ENCODE measurements around the gene KRT14.
"Not testable (repeated sequence)": the region's sequence is repeated elsewhere in the genome, so short reads cannot be mapped to it uniquely, and the experiment has no call there.

The KRT14 gene

DNA sequence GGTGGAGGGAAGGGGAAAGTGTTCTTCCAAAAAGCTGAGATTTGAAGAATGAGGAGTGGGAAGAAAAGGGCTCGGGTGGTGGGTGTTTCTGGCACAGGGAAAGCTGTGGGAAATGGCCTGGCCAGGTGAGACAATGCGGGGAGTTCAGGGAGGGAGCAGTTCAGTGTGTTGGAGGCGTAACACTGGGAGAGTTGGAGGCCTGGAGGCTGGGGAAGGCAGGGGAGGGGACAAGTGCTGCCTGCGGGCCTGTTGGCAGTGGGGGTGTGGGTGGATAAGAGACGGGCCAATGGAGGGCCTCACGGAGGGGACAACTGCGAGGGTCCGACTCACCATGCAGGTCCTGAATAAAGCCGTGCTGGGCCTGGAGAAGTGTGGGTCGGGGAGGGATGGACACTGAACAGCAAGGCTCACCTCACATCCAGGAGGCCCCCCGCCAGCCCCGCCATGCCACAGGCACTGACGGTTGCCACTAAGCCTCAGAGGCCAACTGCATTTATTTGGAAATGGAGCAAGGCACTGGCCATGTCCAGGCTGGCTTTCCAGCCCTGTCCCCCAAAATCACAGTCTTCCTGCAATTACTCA lies 40.8 kb downstream of the KRT14 start:
- DNase-seq = no peak

DNA sequence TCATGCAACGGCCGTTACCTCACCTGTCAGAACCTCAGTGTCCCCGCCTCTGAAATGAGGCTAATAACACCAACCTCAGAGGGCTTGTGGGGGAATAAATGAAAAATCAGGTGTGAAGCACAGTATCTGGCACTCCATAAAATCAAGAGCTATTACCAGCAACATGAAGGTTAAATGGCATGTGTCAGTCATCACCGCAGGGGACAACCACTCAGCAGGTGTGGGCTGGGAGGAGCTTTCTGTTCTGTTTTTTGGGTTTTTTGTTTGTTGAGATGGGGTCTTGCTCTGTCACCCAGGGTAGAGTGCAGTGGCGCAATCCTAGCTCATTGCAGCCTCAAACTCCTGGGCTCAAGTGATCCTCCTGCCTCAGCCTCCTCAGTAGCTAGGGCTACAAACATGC lies 41.8 kb downstream of the KRT14 start:
- DNase-seq = no peak

DNA sequence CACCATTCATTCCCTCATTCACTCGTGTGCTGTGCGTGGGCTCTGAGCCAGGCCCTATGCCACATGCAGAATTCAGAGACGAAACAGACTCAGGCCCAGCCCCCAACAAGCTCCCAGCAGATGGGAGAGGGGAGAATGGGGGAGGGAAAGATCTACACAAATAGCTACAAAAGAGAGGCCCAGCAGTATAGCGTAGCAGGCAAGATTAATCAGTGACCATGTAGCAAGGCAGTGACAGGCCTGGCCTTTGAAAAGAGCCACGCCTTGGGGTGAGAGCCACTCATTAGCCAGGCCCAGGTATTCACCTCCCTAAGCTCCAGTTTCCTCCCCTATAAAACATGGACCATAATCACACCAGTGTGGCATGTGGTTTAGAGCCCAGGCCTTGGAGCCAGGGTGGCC lies 42.2 kb downstream of the KRT14 start:
- DNase-seq = no peak

DNA sequence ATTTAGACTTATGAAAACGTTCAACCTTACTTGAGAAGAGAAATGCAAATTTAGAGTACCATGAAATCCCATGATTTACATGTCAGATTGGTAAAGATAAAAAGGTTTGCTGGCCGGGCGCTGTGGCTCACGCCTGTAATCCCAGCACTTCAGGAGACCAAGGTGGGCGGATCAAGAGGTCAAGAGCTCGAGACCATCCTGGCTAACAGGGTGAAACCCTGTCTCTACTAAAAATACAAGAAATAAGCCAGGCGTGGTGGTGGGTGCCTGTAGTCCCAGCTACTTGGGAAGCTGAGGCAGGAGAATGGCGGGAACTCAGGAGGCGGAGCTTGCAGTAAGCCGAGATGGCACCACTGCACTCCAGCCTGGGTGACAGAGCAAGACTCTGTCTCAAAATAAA lies 43.9 kb downstream of the KRT14 start:
- DNase-seq = not testable (repeated sequence)

DNA sequence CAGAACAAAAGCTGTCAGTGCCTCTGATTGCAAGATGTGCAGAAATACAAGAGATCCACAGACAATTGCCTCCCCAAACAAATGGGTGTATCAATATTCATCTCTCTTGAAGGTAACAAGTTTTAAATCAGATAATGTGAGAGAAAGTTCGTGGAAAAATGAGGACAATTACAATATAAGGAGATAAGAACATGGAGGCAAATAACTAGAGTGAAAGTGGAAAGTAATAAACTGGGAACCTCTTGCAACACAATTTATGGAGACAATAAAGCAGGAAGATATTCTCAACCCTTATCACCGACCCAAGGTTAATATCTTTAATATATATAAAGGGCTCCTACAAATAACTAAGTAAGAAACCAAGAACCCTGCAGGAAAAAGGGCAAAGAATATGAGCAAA lies 44.3 kb downstream of the KRT14 start:
- no peak for DNase-seq

DNA sequence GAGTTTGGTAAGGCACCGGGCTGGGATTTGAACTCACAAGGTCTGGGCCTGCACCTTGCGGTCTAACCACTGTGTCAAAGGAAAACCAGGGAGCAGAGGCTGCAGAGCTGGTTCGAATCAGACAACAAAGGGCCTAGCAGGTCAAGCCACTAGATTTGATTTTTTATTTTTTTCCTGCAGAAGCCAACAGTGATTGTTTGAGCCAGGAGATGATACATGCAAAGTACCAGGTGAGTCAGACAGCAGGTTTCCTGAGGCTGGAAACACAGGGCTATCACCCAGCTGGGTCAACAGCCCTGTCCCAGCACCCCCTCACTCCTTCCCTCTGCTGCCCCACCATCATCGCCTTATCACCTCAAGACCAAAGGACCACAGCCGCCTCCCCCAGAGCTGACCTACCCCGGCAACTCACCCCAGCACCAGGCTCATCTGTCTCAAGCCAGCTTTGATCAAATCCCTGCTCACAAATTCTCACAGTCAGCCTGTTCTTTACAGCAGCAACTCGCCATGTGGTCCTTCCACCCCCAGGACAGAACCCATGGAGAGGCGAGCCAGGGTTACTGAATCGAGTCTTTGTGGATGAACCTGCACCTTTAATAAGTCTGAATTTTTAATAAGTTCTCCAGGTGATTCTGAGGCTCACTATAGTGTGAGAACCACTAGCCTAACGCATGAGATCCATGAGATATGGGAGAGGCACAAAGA lies 45.6 kb downstream of the KRT14 start:
- DNase-seq = no peak

DNA sequence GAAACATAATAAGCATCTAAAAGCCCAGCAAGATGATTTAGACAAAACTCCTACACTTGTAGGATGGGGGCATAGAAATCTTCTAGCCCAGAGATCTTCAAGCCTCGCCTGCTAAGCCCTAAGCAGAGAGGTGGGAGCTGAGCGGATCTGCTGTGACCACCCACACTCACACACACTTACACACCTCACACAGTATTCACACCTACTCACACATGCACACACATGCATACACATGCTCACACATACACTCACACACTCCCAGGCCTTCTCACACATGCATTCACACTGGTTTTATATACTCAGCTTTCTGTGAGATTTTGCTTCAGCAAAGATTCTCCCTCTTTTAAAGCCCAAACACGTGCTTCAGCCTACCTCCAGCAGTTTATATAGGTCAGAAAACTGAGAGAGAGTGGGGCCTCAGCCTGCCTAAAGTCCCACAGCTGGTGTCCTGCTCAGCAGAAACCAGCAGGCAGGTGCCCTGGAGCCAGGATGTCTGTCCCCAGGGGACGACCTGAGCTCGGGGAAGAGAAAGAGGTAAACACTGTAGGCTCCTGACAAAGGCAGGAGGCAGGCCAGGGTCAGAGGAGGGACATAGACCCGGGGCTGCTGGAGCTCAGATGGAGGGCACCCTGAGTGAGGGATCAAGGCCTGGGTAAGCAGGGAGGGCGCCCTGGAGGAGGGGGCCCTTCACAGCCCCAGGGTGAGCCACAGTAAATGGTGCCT lies 46.6 kb downstream of the KRT14 start:
- peak; percentile 29 for DNase-seq

DNA sequence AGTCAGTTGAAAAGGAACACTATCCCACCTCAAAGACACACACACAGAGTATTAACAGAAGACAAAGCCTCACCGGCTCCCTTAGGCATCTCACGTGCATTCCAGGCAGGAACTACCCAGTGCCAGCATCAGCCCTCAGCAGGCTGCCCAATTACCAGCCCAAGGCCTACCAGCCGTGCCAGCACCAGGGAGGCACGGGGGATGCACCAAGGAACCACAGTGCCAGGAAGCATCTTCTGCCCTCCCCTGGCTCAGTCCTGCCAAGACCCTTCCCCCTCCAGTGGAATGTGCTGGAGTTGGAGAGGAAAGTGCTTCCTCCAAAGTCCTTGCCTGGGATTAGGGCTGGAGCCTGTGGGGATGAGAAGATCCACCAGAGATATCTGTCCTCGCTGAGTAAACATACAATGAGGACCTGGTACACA lies 47.6 kb downstream of the KRT14 start:
- no peak for DNase-seq

DNA sequence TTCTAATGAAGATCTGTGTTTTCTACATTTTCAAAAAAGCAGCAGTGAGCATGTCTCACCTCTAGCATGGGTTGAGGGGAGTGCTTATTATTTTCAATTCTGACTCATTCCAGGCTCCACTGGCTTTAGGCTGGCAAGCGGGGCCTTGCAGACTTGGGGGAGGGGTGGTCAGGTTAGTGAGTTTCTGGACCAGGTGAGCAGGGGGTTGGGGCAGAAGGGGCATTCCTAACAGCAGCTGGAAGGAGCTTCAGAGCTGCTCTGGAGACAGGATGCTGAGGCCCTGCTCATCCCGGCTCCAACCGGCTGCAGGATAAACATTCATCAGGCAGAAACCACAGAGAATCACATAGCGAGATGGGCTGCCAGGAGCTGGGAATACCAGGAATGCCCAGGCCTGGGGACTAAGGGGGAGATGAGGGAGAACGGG lies 48.1 kb downstream of the KRT14 start:
- peak; percentile 58 for DNase-seq

DNA sequence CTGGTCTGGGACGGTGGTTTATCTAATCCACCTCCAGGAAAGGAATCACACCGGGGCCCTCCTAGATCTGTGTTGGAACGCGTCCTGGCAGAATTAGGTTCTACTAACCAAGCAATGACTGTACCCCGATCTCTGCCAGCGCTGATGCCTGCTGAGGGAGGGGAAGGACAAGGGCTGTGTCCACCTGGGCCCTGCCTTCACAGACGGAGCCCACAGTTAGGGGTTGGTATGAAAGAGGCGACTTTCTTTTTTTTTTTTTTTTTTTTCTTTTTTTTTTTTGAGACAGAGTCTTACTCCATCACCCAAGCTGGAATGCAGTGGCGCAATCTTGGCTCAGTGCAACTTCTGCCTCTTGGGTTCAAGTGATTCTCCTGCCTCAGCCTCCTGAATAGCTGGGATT lies 48.7 kb downstream of the KRT14 start:
- no peak for DNase-seq

DNA sequence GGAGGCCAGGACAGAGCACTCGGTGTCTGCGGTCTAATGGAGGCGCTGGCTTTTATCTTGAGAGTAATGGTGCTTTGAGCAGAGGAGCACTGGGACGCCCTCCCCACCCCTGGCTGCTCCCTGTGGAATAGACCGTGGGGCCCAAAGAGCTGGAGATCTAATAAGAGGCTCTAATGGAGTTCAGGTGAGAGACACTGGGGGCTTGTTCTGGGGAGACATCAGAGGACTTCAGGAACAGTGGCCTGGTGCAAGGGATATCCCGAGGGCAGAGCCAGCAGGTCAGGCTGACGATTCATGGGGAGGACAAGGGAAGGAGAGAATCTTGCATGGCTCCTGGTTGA lies 49.1 kb downstream of the KRT14 start:
- no peak for DNase-seq

DNA sequence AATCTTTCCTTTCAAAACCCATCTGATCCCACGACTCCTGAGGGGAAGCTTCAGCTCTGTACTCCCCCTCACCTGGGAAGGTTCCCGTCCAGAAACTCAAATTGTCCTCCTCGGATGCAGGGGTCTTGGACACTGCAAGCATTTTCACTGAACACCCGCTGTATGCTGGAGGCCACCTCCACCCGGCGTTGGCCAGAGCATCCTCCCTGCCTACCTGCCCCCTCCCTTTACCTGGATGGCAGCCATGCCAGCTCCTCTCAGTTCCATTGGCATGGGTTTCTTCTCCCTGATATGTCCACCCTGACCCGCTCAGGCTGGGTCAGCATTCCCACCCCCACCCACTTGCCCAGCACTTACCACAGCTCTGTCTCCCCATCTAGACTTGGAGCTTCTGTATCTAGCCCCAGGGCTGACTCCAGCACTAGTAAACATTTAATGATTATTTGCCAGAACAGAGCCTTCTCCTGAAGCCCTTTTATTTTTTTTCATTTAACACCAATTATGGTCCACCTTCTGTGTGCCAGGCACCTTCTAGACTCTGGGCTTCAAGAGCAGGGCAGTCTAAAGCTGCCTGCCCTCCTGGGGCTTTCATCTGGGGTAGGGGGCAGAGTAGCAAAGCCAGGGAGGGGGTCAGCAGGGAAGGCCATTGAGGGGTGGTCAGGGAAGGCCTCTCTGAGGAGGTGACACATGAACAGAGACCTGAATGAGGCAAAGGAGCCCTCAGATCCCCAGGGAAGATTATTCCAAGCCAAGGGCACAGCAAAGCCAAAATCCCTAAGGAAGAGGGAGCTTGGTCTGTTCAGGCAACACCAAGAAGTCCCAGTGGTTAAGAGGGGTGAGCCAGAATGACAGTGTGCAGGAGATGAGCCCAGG lies 49.7 kb downstream of the KRT14 start:
- no peak for DNase-seq

DNA sequence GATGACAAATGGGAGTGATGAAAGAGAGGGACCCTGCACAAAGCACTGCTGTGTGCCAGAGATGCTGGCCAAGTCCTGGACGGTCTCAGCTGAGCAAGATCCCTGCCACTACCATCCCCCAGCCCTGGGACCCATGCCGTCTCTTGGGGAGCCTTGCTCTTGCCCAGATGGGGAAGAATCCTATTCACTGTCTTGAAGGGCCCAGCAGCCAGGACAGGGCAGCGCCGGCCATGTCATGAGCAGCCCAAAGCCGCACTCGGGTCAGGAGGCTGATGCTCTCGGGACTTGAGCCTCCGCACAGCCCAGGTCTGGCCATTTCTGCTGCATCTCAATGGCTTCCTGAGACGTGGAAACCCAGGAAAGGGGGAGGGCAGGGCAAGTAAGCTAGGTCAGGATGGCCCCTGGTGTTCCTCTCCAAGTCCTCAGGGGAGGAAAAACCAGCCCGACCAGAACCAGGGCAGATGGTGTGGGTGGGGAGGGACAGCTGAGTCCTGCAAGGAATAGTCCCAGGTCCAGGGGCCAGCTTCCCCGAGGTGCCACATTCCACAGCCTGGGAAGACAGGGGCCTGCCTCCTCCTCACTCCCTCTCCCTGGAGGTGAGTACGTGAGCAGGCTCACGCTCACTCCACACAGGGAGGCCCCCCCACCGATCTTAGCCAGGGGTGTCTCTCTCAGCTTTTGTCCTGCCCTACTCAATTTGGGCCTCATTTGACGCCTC lies 50.8 kb downstream of the KRT14 start:
- no peak for DNase-seq

DNA sequence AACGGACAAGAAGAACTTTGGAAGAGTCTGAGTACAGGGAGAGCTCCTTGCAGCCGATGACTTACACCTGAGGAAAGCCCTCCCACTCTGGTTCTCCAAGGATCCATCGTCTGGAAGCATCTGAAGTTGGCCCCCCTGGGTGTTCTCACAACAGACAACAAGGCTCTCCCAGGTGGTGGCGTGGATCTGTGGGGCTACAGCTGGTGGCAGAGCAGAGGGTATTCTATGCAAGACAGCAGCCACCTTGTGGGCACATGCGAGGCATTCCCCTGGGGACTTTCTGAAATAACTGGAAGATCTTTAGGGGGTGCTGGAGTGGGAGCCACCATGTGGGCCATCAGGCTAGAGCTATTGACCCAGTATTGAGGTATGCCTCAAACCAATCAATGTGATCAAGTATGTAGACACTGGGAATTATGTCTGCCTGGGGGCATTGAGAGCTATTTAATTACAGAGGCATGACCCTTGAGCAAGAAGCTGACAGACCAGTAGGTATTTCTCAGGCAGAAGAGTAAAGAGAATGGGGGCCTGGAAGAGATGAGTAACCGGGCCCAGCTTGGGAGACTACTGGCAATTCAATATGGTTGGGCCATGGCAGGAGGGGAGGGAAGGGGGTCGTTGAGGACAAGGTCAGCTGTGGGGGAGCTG lies 51.7 kb downstream of the KRT14 start:
- no peak for DNase-seq

DNA sequence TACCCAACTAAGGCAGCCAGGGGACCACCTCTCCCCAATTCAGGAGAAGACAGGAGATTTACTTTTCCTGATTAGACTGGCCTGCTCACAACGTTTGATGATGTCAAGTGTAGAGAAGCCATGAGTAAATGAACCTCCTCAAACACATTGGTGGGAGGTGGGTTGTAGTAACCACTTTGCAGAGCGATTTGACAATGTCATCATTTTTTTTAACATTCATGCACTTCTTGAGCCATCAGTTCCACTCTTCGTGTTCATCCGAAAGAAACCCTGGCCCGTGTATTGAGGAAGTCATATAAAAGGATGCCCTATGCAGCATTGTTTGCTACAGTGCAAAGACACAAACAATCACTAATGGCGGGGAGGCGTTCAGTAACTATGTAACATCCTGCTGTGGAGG lies 53.1 kb downstream of the KRT14 start:
- DNase-seq = no peak

DNA sequence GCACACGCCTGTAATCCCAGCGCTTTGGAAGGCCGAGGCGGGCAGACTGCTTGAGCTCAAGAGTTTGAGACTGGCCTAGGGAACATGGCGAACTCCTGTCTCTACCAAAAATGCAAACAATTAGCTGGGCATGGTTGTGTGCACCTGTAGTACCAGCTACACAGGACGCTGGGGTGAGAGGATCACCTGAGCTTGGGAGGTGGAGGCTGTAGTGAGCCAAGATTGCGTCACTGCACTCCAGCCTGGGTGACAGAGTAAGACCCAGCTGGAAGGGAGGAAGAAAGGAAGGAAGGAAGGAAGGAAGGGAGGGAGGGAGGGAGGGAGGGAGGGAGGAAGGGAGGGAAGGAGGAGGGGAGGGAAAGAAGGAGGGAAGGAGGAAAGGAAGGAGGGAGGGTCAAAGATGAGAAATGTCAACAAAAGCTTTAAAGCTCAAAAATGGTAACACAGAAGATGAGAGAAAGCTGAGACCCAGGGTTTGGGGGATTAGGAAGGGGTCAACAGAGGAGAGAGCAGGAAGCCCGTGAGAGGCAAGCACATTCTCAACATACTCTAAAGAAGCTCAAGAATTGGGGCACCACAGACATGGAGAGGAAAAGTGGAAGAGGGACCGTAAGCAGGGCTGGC lies 53.6 kb downstream of the KRT14 start:
- DNase-seq = no peak
